DND-41 (cell line): ENCODE results near the gene ZNF337.
"Not testable (repeated sequence)": the region's sequence is repeated elsewhere in the genome, so short reads cannot be mapped to it uniquely, and the experiment has no call there.

Source experiments
- ATAC-seq: fragments of 200-7000 bp; cut with Tn5 transposase; 3 replicates; pipeline ENCODE4 v1.9.1; 2021; ENCODE audit warnings: low read depth; ENCODE audit not compliant: insufficient read depth
- DNase-seq: peaks from one replicate; pipeline ENCODE4 v3.0.0-alpha.2; 2020
- H2AFZ ChIP-seq: 2 replicates; pipeline ENCODE4 v1.6.0; 2012; ENCODE audit warnings: low read depth, low read length
- H3K27ac ChIP-seq: 2 replicates; pipeline ENCODE4 v1.5.1; 2012; ENCODE audit warnings: low read length, inconsistent platforms
- H3K27me3 ChIP-seq: fragments of 200-600 bp; sonication (generic); 2 replicates; pipeline ENCODE4 v1.6.0; 2012; ENCODE audit warnings: low read length, mild to moderate bottlenecking, inconsistent platforms; ENCODE audit not compliant: insufficient read depth, poor library complexity
- H3K36me3 ChIP-seq: 2 replicates; pipeline ENCODE4 v1.5.1; 2012; ENCODE audit warnings: low read length, inconsistent platforms; ENCODE audit not compliant: insufficient read depth
- H3K4me1 ChIP-seq: 2 replicates; pipeline ENCODE4 v1.5.1; 2012; ENCODE audit warnings: mild to moderate bottlenecking, low read length; ENCODE audit not compliant: insufficient read depth
- H3K4me2 ChIP-seq: 2 replicates; pipeline ENCODE4 v1.6.0; 2012; ENCODE audit warnings: mild to moderate bottlenecking, moderate library complexity, low read length, inconsistent platforms; ENCODE audit not compliant: insufficient read depth
- H3K4me3 ChIP-seq, 2 experiments: fragments of 200-600 bp in 1 of 2; shearing (Covaris generic) in 1 of 2; 2 replicates each; pipeline ENCODE4 v1.5.1; 2012 to 2016; ENCODE audit warnings: inconsistent platforms in 2 of 2, low read length in 2 of 2, mild to moderate bottlenecking in 2 of 2, low read depth in 1 of 2, moderate library complexity in 1 of 2
- H3K79me2 ChIP-seq: 2 replicates; pipeline ENCODE4 v1.6.0; 2012; ENCODE audit warnings: low read length, inconsistent platforms; ENCODE audit not compliant: insufficient read depth
- H3K9ac ChIP-seq: 2 replicates; pipeline ENCODE4 v1.6.0; 2012; ENCODE audit warnings: low read depth, mild to moderate bottlenecking, inconsistent platforms, low read length, moderate library complexity
- H3K9me3 ChIP-seq: 2 replicates; pipeline ENCODE4 v1.5.1; 2012; ENCODE audit warnings: low read length, moderate library complexity, mild to moderate bottlenecking, inconsistent platforms; ENCODE audit not compliant: insufficient read depth, severe bottlenecking
- H4K20me1 ChIP-seq: 2 replicates; pipeline ENCODE4 v1.6.0; 2012; ENCODE audit warnings: low read length; ENCODE audit not compliant: insufficient read depth
- CTCF ChIP-seq: IDR thresholded peaks from 2 replicates; pipeline ENCODE4 v1.5.1; 2012; ENCODE audit warnings: borderline replicate concordance, low read length, moderate library complexity, mild to moderate bottlenecking; ENCODE audit not compliant: poor library complexity, severe bottlenecking; ENCODE audit errors: extremely low read depth
- EZH2 ChIP-seq: IDR thresholded peaks from 3 replicates; pipeline ENCODE4 v1.6.1; 2012; ENCODE audit warnings: borderline replicate concordance, low read depth, mild to moderate bottlenecking, moderate library complexity, low read length, inconsistent platforms; ENCODE audit not compliant: severe bottlenecking

Gene ZNF337

GRCh38 chr20:25705830-25706351 is 9.2 kb upstream of the ZNF337 start:
- no peak overlapping the region for H3K9ac ChIP-seq
- H3K27me3 ChIP-seq: no peaks in the 10 kb centered on the region
- no peak overlapping the region for H3K4me3 ChIP-seq
- no peak overlapping the region for H3K27ac ChIP-seq
- no peak for DNase-seq
- no peaks in the 10 kb centered on the region for H3K9me3 ChIP-seq
- no peaks in the 10 kb centered on the region; the same call in 1 of the 2 replicates for H4K20me1 ChIP-seq
- TF ChIP-seq CTCF (no peak), EZH2 (no peak)
- no peaks in the 10 kb centered on the region; the same call in 1 of the 2 replicates for H3K36me3 ChIP-seq
- peaks cover 47% of the 10 kb centered on the region for H3K79me2 ChIP-seq
- H3K4me2 ChIP-seq: no peak overlapping the region
- H3K4me1 ChIP-seq: peaks cover 4% of the 10 kb centered on the region; the same call in 1 of the 2 replicates
- H2AFZ ChIP-seq: no peak overlapping the region
- ATAC-seq: no peak

GRCh38 chr20:25704303-25704702 is 7.7 kb upstream of the ZNF337 start:
- ATAC-seq, H3K27ac ChIP-seq, H3K27me3 ChIP-seq, H3K4me3 ChIP-seq, H4K20me1 ChIP-seq, H3K4me1 ChIP-seq, H3K9ac ChIP-seq, H3K4me2 ChIP-seq, H2AFZ ChIP-seq, H3K36me3 ChIP-seq, DNase-seq: not testable (repeated sequence)
- peaks cover 50% of the 10 kb centered on the region for H3K79me2 ChIP-seq
- peaks cover 12% of the 10 kb centered on the region for H3K9me3 ChIP-seq

- peaks cover 21% of the 10 kb centered on the region for H3K4me1 ChIP-seq
- peaks cover 59% of the 10 kb centered on the region for H3K79me2 ChIP-seq
- not testable (repeated sequence) for H3K27ac ChIP-seq, H4K20me1 ChIP-seq, H2AFZ ChIP-seq, H3K27me3 ChIP-seq, DNase-seq, H3K36me3 ChIP-seq, H3K4me2 ChIP-seq, H3K9ac ChIP-seq, ATAC-seq, H3K4me3 ChIP-seq
- H3K9me3 ChIP-seq: peaks cover 12% of the 10 kb centered on the region
These were observed 4.2 kb upstream of the ZNF337 start for GRCh38 chr20:25700835-25701234.

- TF ChIP-seq EZH2 (no peak), CTCF (no peak)
- DNase-seq: no peak
- Histone ChIP-seq H3K4me2 (no peak overlapping the region), H2AFZ (no peak overlapping the region), H3K4me1 (peaks cover 29% of the 10 kb centered on the region), H3K27me3 (no peaks in the 10 kb centered on the region), H3K27ac (no peak overlapping the region), H3K9ac (no peak overlapping the region), H3K36me3 (peaks cover 4% of the 10 kb centered on the region; the same call in 1 of the 2 replicates), H3K4me3 (no peak overlapping the region), H3K9me3 (peaks cover 12% of the 10 kb centered on the region), H3K79me2 (peaks cover 65% of the 10 kb centered on the region), H4K20me1 (no peaks in the 10 kb centered on the region)
- no peak for ATAC-seq
These were observed 3.3 kb upstream of the ZNF337 start for GRCh38 chr20:25699914-25700313.
